Neural progenitor cell (in vitro differentiated cells): Measurements from ENCODE around the gene TMC8. TPM values are rescaled to one million over a fixed set of nuclear protein-coding genes. Genes with fewer than 3 reads are reported as not detected.

ENCODE experiments used
- DNase-seq: peaks from one replicate; pipeline ENCODE4 v3.0.0-alpha.2; 2016; ENCODE audit warnings: low spot score
- H2AFZ ChIP-seq: fragments of 200-600 bp; sonication (generic); replicated peaks from 2 replicates; pipeline ENCODE4 v1.6.1; 2016; ENCODE audit warnings: antibody characterized with exemption
- H3F3A ChIP-seq: fragments of 200-600 bp; sonication (generic); 2 replicates; pipeline ENCODE4 v1.6.1; 2016; ENCODE audit warnings: antibody characterized with exemption, low read depth
- H3K27ac ChIP-seq: fragments of 200-600 bp; sonication (generic); 2 replicates; pipeline ENCODE4 v1.5.1; 2016; ENCODE audit warnings: mild to moderate bottlenecking
- H3K27me3 ChIP-seq: fragments of 200-600 bp; sonication (generic); 2 replicates; pipeline ENCODE4 v1.6.1; 2016; ENCODE audit warnings: mild to moderate bottlenecking, moderate library complexity
- H3K36me3 ChIP-seq: fragments of 200-600 bp; sonication (generic); 2 replicates; pipeline ENCODE4 v1.5.1; 2016
- H3K4me1 ChIP-seq: fragments of 200-600 bp; sonication (generic); 2 replicates; pipeline ENCODE4 v1.6.1; 2016; ENCODE audit warnings: mixed run types
- H3K4me2 ChIP-seq: fragments of 200-600 bp; sonication (generic); 2 replicates; pipeline ENCODE4 v1.6.1; 2016
- H3K4me3 ChIP-seq: fragments of 200-600 bp; sonication (generic); 2 replicates; pipeline ENCODE4 v1.5.1; 2016
- H3K79me2 ChIP-seq: fragments of 200-600 bp; sonication (generic); 2 replicates; pipeline ENCODE4 v1.6.1; 2016; ENCODE audit warnings: low read depth
- H3K9ac ChIP-seq: fragments of 200-600 bp; sonication (generic); 2 replicates; pipeline ENCODE4 v1.6.1; 2016
- H3K9me3 ChIP-seq: fragments of 200-600 bp; sonication (generic); 2 replicates; pipeline ENCODE4 v1.5.1; 2016; ENCODE audit warnings: low read depth
- H4K20me1 ChIP-seq: fragments of 200-600 bp; sonication (generic); 2 replicates; pipeline ENCODE4 v1.6.1; 2016; ENCODE audit warnings: low read depth
- H3K27ac Mint-ChIP-seq: 3 replicates; pipeline ENCODE4 v1.8.0; 2021; ENCODE audit warnings: mixed read lengths
- H3K27me3 Mint-ChIP-seq: 2 replicates; pipeline ENCODE4 v1.8.0; 2022; ENCODE audit warnings: low read depth, mild to moderate bottlenecking, inconsistent platforms, moderate library complexity, mixed read lengths; ENCODE audit not compliant: insufficient read depth
- H3K36me3 Mint-ChIP-seq: 3 replicates; pipeline ENCODE4 v1.8.0; 2021; ENCODE audit warnings: mixed read lengths
- H3K4me1 Mint-ChIP-seq: 3 replicates; pipeline ENCODE4 v1.8.0; 2021; ENCODE audit warnings: mixed read lengths
- H3K4me3 Mint-ChIP-seq: 3 replicates; pipeline ENCODE4 v1.8.0; 2021; ENCODE audit warnings: mild to moderate bottlenecking, moderate library complexity, mixed read lengths
- H3K9me3 Mint-ChIP-seq: 3 replicates; pipeline ENCODE4 v1.8.0; 2020; ENCODE audit warnings: mixed read lengths
- CTCF ChIP-seq: fragments of 200-600 bp; sonication (generic); IDR thresholded peaks from 2 replicates; pipeline ENCODE4 v1.5.1; 2017; ENCODE audit warnings: antibody characterized with exemption, mild to moderate bottlenecking
- EZH2 ChIP-seq: fragments of 200-600 bp; sonication (generic); IDR thresholded peaks from 2 replicates; pipeline ENCODE4 v1.6.1; 2017; ENCODE audit warnings: antibody characterized with exemption, mild to moderate bottlenecking, moderate library complexity
- EZH2phosphoT487 ChIP-seq: fragments of 200-600 bp; sonication (generic); IDR thresholded peaks from 2 replicates; pipeline ENCODE4 v1.6.1; 2017; ENCODE audit warnings: antibody characterized with exemption
- total RNA-seq: library from RNA; depleted of rRNA; stranded (reverse); fragments of >200 nt; gene quantifications from 2 replicates; pipeline ENCODE4 v1.2.3, GENCODE V29; 2015; ENCODE audit warnings: low replicate concordance

Gene TMC8
- total RNA-seq, 1 donor from 2014 or later = not detected

- Histone ChIP-seq H3K9me3 (no peaks in the 10 kb centered on the region), H2AFZ (no peak overlapping the region), H4K20me1 (peaks cover 5% of the 10 kb centered on the region), H3K27ac (no peak overlapping the region), H3F3A (peaks cover 5% of the 10 kb centered on the region), H3K4me2 (no peak overlapping the region), H3K4me3 (no peak overlapping the region), H3K4me1 (peaks cover 23% of the 10 kb centered on the region), H3K36me3 (no peaks in the 10 kb centered on the region), H3K79me2 (no peaks in the 10 kb centered on the region), H3K9ac (no peak overlapping the region), H3K27me3 (peaks cover 20% of the 10 kb centered on the region)
- no peak for TF ChIP-seq EZH2phosphoT487
- TF ChIP-seq CTCF = no peak
- no peak for TF ChIP-seq EZH2
- H3K9me3 Mint-ChIP-seq = no peaks in the 10 kb centered on the region
- H3K27me3 Mint-ChIP-seq = peaks cover 6% of the 10 kb centered on the region
- no peak for DNase-seq
- no peak overlapping the region for H3K27ac Mint-ChIP-seq
- peaks cover 8% of the 10 kb centered on the region for H3K4me1 Mint-ChIP-seq
- no peak overlapping the region for H3K4me3 Mint-ChIP-seq
- peaks cover 3% of the 10 kb centered on the region for H3K36me3 Mint-ChIP-seq
Measured at GRCh38 chr17:78124081-78124835, 6.3 kb upstream of the TMC8 start.

GRCh38 chr17:78124836-78125137 is 5.8 kb upstream of the TMC8 start:
- peaks cover 11% of the 10 kb centered on the region for H3K4me1 Mint-ChIP-seq
- no peaks in the 10 kb centered on the region for H3K9me3 ChIP-seq
- DNase-seq = no peak
- H3K4me3 ChIP-seq = no peak overlapping the region
- no peaks in the 10 kb centered on the region for H3K9me3 Mint-ChIP-seq
- peaks cover 7% of the 10 kb centered on the region for H3K27me3 Mint-ChIP-seq
- H3K27ac ChIP-seq = no peak overlapping the region
- no peak overlapping the region for H3K4me3 Mint-ChIP-seq
- peaks cover 11% of the 10 kb centered on the region for H3F3A ChIP-seq
- peaks cover 5% of the 10 kb centered on the region for H4K20me1 ChIP-seq
- H2AFZ ChIP-seq = no peak overlapping the region
- H3K27me3 ChIP-seq = peaks cover 25% of the 10 kb centered on the region
- H3K36me3 ChIP-seq = no peaks in the 10 kb centered on the region
- no peak overlapping the region for H3K9ac ChIP-seq
- H3K27ac Mint-ChIP-seq = no peak overlapping the region
- H3K4me2 ChIP-seq = no peak overlapping the region
- H3K79me2 ChIP-seq = no peaks in the 10 kb centered on the region
- peaks cover 3% of the 10 kb centered on the region for H3K36me3 Mint-ChIP-seq
- TF ChIP-seq EZH2 (no peak), CTCF (no peak)
- H3K4me1 ChIP-seq = peaks cover 23% of the 10 kb centered on the region

- Histone ChIP-seq H3K27me3 (peaks cover 31% of the 10 kb centered on the region), H3K4me2 (no peak overlapping the region), H3K9me3 (no peaks in the 10 kb centered on the region), H2AFZ (no peak overlapping the region), H4K20me1 (peaks cover 5% of the 10 kb centered on the region), H3F3A (peaks cover 15% of the 10 kb centered on the region), H3K9ac (no peak overlapping the region), H3K4me1 (peaks cover 23% of the 10 kb centered on the region), H3K4me3 (no peak overlapping the region), H3K27ac (no peak overlapping the region), H3K36me3 (no peaks in the 10 kb centered on the region), H3K79me2 (no peaks in the 10 kb centered on the region)
- Mint-ChIP-seq H3K4me1 (peaks cover 14% of the 10 kb centered on the region), H3K36me3 (peaks cover 3% of the 10 kb centered on the region), H3K9me3 (no peaks in the 10 kb centered on the region), H3K27me3 (peaks cover 10% of the 10 kb centered on the region), H3K27ac (no peak overlapping the region), H3K4me3 (no peak overlapping the region)
- DNase-seq = no peak
- TF ChIP-seq CTCF = no peak
Measured at GRCh38 chr17:78125138-78125913, 5.2 kb upstream of the TMC8 start.
